ENCODE results near the gene MYO16.

GRCh38 chr13:109130093-109130835 is 500.9 kb downstream of the MYO16 start:
- no peak for TF ChIP-seq EP300 (IDR thresholded peaks at IDR 0.05)
- TF ChIP-seq CTCF (IDR thresholded peaks at IDR 0.05): no peak
- TF ChIP-seq POLR2AphosphoS5 (IDR thresholded peaks at IDR 0.05): no peak
- TF ChIP-seq POLR2A (IDR thresholded peaks at IDR 0.05): no peak

Data from gastroesophageal sphincter (tissue), 3 donors.